IMR-90 (cell line): ENCODE data around the gene KIF12.

Source experiments
- BHLHE40 ChIP-seq: fragments of 150-350 bp; IDR thresholded peaks from 2 replicates; pipeline ENCODE4 v1.6.1; 2016; ENCODE audit warnings: mild to moderate bottlenecking, low read depth, low read length
- CEBPB ChIP-seq: IDR thresholded peaks from 2 replicates; pipeline ENCODE4 v1.6.1; 2012; ENCODE audit warnings: low read depth, low read length, improper control_type of control experiment
- CHD1 ChIP-seq: IDR thresholded peaks from 2 replicates; pipeline ENCODE4 v1.6.1; 2012; ENCODE audit warnings: low read depth, low read length, improper control_type of control experiment
- FOS ChIP-seq: fragments of 150-350 bp; IDR thresholded peaks from 2 replicates; pipeline ENCODE4 v1.6.1; 2016; ENCODE audit warnings: low read depth, low read length
- MAFK ChIP-seq: IDR thresholded peaks from 2 replicates; pipeline ENCODE4 v1.6.1; 2012; ENCODE audit warnings: low read depth, low read length, improper control_type of control experiment
- MAZ ChIP-seq: IDR thresholded peaks from 2 replicates; pipeline ENCODE4 v1.6.1; 2012; ENCODE audit warnings: low read depth, mild to moderate bottlenecking, low read length, improper control_type of control experiment, moderate library complexity, borderline replicate concordance
- MXI1 ChIP-seq: IDR thresholded peaks from 2 replicates; pipeline ENCODE4 v1.6.1; 2012; ENCODE audit warnings: low read depth, mild to moderate bottlenecking, low read length, moderate library complexity, borderline replicate concordance
- POLR2A ChIP-seq: IDR thresholded peaks from 2 replicates; pipeline ENCODE4 v1.6.1; 2012; ENCODE audit warnings: mild to moderate bottlenecking, low read depth, low read length
- RAD21 ChIP-seq: IDR thresholded peaks from 2 replicates; pipeline ENCODE4 v1.6.1; 2012; ENCODE audit warnings: low read length, improper control_type of control experiment
- RCOR1 ChIP-seq: IDR thresholded peaks from 2 replicates; pipeline ENCODE4 v1.6.1; 2012; ENCODE audit warnings: mild to moderate bottlenecking, low read length, improper control_type of control experiment; ENCODE audit not compliant: insufficient replicate concordance
- RFX5 ChIP-seq: IDR thresholded peaks from 2 replicates; pipeline ENCODE4 v1.8.0; 2012; ENCODE audit warnings: low read depth, mild to moderate bottlenecking, low read length, moderate library complexity
- SMC3 ChIP-seq: fragments of 150-350 bp; IDR thresholded peaks from 2 replicates; pipeline ENCODE4 v1.6.1; 2016; ENCODE audit warnings: low read depth, mild to moderate bottlenecking, antibody characterized with exemption, low read length, moderate library complexity
- TF ChIP-seq, protein P1 (sequence below): conservative IDR thresholded peaks from 2 replicates; pipeline ENCODE4 v1.5.1; 2012; ENCODE audit warnings: mild to moderate bottlenecking, low read depth, low read length, improper control_type of control experiment
- TF ChIP-seq, protein P2 (sequence below): fragments of 150-350 bp; IDR thresholded peaks from 2 replicates; pipeline ENCODE4 v1.6.1; 2017; ENCODE audit warnings: mild to moderate bottlenecking, antibody characterized with exemption, low read length, low read depth

DNA sequence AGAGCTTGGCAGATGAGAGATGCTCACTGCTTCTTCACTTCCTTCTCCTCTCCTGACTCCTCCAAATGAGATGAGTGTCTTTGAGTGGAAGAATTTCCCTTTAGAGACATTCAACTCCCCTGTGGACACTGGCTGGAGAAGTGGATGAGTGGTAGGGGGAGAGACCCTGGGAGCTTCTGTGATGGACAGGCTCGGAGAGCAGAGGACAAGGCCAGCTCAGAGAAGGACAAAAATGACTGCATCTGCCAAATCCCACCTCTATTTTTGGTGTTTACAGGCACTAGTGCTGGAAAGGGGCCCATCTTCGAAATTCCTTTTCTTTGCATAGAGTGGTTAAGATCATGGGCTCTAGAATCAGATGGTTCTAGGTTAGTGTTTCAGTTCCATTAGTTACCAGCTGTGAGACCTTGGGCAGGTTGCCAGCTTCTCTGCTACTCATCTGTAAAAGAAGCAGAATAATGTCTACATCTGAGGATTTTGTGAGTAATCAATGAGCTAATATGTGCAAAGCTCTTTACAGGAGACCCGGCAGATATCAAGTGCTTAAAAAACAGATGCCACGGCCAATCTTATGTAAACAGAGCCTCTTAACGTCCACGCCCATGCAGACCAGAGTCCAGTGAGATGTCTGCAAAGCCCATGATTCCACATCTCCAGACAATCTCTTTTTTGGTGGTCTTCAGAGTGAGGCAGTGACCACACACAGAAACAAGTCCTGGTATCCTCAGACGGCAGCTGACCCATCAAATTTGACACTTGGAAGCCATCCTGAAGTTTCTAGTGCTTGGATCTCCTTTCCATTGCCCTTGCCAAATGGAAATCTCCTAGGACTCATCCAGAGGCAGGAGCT lies 42.7 kb upstream of the KIF12 start:
- TF ChIP-seq, protein P1, sequence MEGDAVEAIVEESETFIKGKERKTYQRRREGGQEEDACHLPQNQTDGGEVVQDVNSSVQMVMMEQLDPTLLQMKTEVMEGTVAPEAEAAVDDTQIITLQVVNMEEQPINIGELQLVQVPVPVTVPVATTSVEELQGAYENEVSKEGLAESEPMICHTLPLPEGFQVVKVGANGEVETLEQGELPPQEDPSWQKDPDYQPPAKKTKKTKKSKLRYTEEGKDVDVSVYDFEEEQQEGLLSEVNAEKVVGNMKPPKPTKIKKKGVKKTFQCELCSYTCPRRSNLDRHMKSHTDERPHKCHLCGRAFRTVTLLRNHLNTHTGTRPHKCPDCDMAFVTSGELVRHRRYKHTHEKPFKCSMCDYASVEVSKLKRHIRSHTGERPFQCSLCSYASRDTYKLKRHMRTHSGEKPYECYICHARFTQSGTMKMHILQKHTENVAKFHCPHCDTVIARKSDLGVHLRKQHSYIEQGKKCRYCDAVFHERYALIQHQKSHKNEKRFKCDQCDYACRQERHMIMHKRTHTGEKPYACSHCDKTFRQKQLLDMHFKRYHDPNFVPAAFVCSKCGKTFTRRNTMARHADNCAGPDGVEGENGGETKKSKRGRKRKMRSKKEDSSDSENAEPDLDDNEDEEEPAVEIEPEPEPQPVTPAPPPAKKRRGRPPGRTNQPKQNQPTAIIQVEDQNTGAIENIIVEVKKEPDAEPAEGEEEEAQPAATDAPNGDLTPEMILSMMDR: no peak
- TF ChIP-seq POLR2A: no peak
- TF ChIP-seq MXI1: no peak
- no peak for TF ChIP-seq SMC3
- no peak for TF ChIP-seq RAD21
- no peak for TF ChIP-seq CEBPB
- no peak for TF ChIP-seq MAFK
- TF ChIP-seq FOS: no peak
- TF ChIP-seq MAZ: no peak
- TF ChIP-seq BHLHE40: no peak
- no peak for TF ChIP-seq RCOR1
- TF ChIP-seq RFX5: no peak
- no peak for TF ChIP-seq CHD1
- TF ChIP-seq, protein P2, sequence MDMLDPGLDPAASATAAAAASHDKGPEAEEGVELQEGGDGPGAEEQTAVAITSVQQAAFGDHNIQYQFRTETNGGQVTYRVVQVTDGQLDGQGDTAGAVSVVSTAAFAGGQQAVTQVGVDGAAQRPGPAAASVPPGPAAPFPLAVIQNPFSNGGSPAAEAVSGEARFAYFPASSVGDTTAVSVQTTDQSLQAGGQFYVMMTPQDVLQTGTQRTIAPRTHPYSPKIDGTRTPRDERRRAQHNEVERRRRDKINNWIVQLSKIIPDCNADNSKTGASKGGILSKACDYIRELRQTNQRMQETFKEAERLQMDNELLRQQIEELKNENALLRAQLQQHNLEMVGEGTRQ: no peak
